ENCODE data around the gene TERT.
A peak's percentile ranks its signal among the peaks of the same experiment; 100 is the strongest.
"Not testable (repeated sequence)": the region's sequence is repeated elsewhere in the genome, so short reads cannot be mapped to it uniquely, and the experiment has no call there.

The TERT gene

GRCh38 chr5:1294835-1295649, at the start of gene TERT:
Gene TERT, minus strand, starts transcription at chr5:1295068. Its CDS starts 79 bp downstream, at chr5:1294989.
- DNase-seq (ENCODE audit: low read depth) = no peak
- TF ChIP-seq CTCF (IDR thresholded peaks at IDR 0.05; ENCODE audit: insufficient read depth, low read depth, low read length, missing control alignments) = no peak
- H3K4me3 ChIP-seq (ENCODE audit: low read length) = no peak within 1 kb of the TSS

- DNase-seq (ENCODE audit: low read depth) = peak; percentile 24
- H3K4me3 ChIP-seq (ENCODE audit: low read length) = peak overlapping the region; percentile 73
- no peak for TF ChIP-seq CTCF (IDR thresholded peaks at IDR 0.05; ENCODE audit: insufficient read depth, low read depth, low read length, missing control alignments)
Measured at GRCh38 chr5:1343931-1344901, 49.3 kb upstream of the TERT start.

- no peak for DNase-seq (ENCODE audit: low read depth)
- H3K4me3 ChIP-seq (ENCODE audit: low read length) = no peak overlapping the region
- TF ChIP-seq CTCF (IDR thresholded peaks at IDR 0.05; ENCODE audit: insufficient read depth, low read depth, low read length, missing control alignments) = no peak
Measured at GRCh38 chr5:1343315-1343751, 48.5 kb upstream of the TERT start.

- not testable (repeated sequence) for DNase-seq (ENCODE audit: low read depth); H3K4me3 ChIP-seq (ENCODE audit: low read length)
Measured at GRCh38 chr5:1342711-1343110, 47.8 kb upstream of the TERT start.

GRCh38 chr5:1342268-1342667, 47.4 kb upstream of the TERT start:
- no peak overlapping the region for H3K4me3 ChIP-seq (ENCODE audit: low read length)
- no peak for TF ChIP-seq CTCF (IDR thresholded peaks at IDR 0.05; ENCODE audit: insufficient read depth, low read depth, low read length, missing control alignments)
- no peak for DNase-seq (ENCODE audit: low read depth)

- no peak for TF ChIP-seq CTCF (IDR thresholded peaks at IDR 0.05; ENCODE audit: insufficient read depth, low read depth, low read length, missing control alignments)
- H3K4me3 ChIP-seq (ENCODE audit: low read length) = no peak overlapping the region
- no peak for DNase-seq (ENCODE audit: low read depth)
Measured at GRCh38 chr5:1341863-1342262, 47.0 kb upstream of the TERT start.

- DNase-seq (ENCODE audit: low read depth); H3K4me3 ChIP-seq (ENCODE audit: low read length): not testable (repeated sequence)
Measured at GRCh38 chr5:1339818-1340210, 44.9 kb upstream of the TERT start.

- DNase-seq (ENCODE audit: low read depth); H3K4me3 ChIP-seq (ENCODE audit: low read length): not testable (repeated sequence)
Measured at GRCh38 chr5:1339139-1339817, 44.4 kb upstream of the TERT start.
